ENCODE measurements around the gene NME4. TPM values are rescaled to one million over a fixed set of nuclear protein-coding genes. Genes with fewer than 3 reads are reported as not detected.

NME4 gene
- total RNA-seq, 1 donor from 2014 or later: 82.6 TPM

GRCh38 chr16:379183-379960 is 17.6 kb upstream of the NME4 start:
- TF ChIP-seq CTCF (IDR thresholded peaks at IDR 0.05; ENCODE audit: partially characterized antibody, unreplicated experiment): no peak
- DNase-seq: no peak
- H3K36me3 Mint-ChIP-seq (ENCODE audit: unreplicated experiment): no peaks in the 10 kb centered on the region
- no peak overlapping the region for H3K27ac Mint-ChIP-seq (ENCODE audit: unreplicated experiment)
- H3K27me3 Mint-ChIP-seq (ENCODE audit: unreplicated experiment): peaks cover 5% of the 10 kb centered on the region
- H3K9me3 Mint-ChIP-seq (ENCODE audit: unreplicated experiment): peaks cover 8% of the 10 kb centered on the region
- no peak overlapping the region for H3K4me3 Mint-ChIP-seq (ENCODE audit: unreplicated experiment)
- peaks cover 13% of the 10 kb centered on the region for H3K4me1 Mint-ChIP-seq (ENCODE audit: low read depth, unreplicated experiment)

- no peaks in the 10 kb centered on the region for H3K36me3 Mint-ChIP-seq (ENCODE audit: unreplicated experiment)
These were observed 16.8 kb upstream of the NME4 start for GRCh38 chr16:379961-380761.

GRCh38 chr16:380762-381011 is 16.3 kb upstream of the NME4 start:
- peak overlapping the region; percentile 81 for H3K4me3 Mint-ChIP-seq (ENCODE audit: unreplicated experiment)

More at GRCh38 chr16:379961-380761, 16.8 kb upstream of the NME4 start:
- Mint-ChIP-seq H3K4me3 (ENCODE audit: unreplicated experiment) (peak overlapping the region; percentile 68), H3K9me3 (ENCODE audit: unreplicated experiment) (peaks cover 8% of the 10 kb centered on the region), H3K27ac (ENCODE audit: unreplicated experiment) (no peak overlapping the region), H3K4me1 (ENCODE audit: low read depth, unreplicated experiment) (peaks cover 13% of the 10 kb centered on the region), H3K27me3 (ENCODE audit: unreplicated experiment) (peaks cover 5% of the 10 kb centered on the region)
- no peak for TF ChIP-seq CTCF (IDR thresholded peaks at IDR 0.05; ENCODE audit: partially characterized antibody, unreplicated experiment)
- no peak for DNase-seq

DNA sequence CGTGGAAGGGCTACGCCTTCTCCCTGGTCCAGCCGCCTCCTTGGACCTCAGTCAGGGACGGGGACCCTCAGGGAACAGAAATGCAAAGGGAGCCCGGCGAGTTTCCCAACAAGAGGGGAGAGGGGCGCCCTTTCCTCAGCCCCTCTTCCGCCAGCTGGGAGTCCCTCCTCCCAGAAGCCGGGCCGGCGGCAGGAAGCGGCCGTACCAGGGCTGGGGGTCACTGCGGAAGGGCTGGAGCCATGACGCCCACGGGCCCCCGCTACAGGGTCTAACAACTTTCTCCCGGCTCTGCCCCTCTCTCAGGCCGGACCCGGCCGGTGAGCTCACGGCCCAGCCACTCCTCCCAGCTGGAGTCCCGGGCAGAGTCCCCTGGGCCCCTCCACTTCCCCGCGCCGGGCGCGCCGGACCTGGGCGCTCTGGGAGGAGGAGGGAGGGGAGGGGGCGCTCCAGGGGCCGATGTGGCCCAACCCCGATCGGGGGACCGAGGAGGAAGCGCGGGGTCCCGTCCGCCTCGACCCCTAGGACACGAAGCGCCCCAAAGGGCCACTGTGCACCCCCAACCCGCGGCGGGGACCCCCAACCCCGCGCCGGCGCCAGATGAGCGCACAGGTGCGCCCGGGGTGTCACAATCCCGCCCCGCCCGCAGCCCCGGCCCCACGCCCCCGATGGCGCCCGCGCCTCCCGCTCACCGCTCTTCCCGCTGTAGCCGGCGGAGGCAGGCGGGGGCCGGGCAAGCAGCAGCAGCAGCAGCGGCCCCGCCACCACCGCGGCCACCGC is 15.8 kb upstream of the NME4 start:
- H3K4me1 Mint-ChIP-seq (ENCODE audit: low read depth, unreplicated experiment): peaks cover 13% of the 10 kb centered on the region
- no peak for TF ChIP-seq CTCF (IDR thresholded peaks at IDR 0.05; ENCODE audit: partially characterized antibody, unreplicated experiment)
- peak; percentile 58 for DNase-seq

More at GRCh38 chr16:380762-381011, 16.3 kb upstream of the NME4 start:
- H3K27me3 Mint-ChIP-seq (ENCODE audit: unreplicated experiment): peaks cover 5% of the 10 kb centered on the region
- H3K27ac Mint-ChIP-seq (ENCODE audit: unreplicated experiment): no peak overlapping the region
- peaks cover 13% of the 10 kb centered on the region for H3K4me1 Mint-ChIP-seq (ENCODE audit: low read depth, unreplicated experiment)
- TF ChIP-seq CTCF (IDR thresholded peaks at IDR 0.05; ENCODE audit: partially characterized antibody, unreplicated experiment): no peak
- H3K36me3 Mint-ChIP-seq (ENCODE audit: unreplicated experiment): no peaks in the 10 kb centered on the region
- peaks cover 8% of the 10 kb centered on the region for H3K9me3 Mint-ChIP-seq (ENCODE audit: unreplicated experiment)
- DNase-seq: no peak

More for the DNA sequence above, 15.8 kb upstream of the NME4 start:
- H3K9me3 Mint-ChIP-seq (ENCODE audit: unreplicated experiment): peaks cover 8% of the 10 kb centered on the region
- H3K27ac Mint-ChIP-seq (ENCODE audit: unreplicated experiment): no peak overlapping the region
- peaks cover 5% of the 10 kb centered on the region for H3K27me3 Mint-ChIP-seq (ENCODE audit: unreplicated experiment)
- H3K4me3 Mint-ChIP-seq (ENCODE audit: unreplicated experiment): peak overlapping the region; percentile 81
- no peaks in the 10 kb centered on the region for H3K36me3 Mint-ChIP-seq (ENCODE audit: unreplicated experiment)
